Endothelial cell of umbilical vein (primary cell): ENCODE results near the gene DST. TPM values are rescaled to one million over a fixed set of nuclear protein-coding genes. Genes with fewer than 3 reads are reported as not detected.
A peak's percentile ranks its signal among the peaks of the same experiment; 100 is the strongest.

Experiments used
- BruUV-seq: library from RNA; stranded (reverse); fragments of 400-500 nt; replicated peaks from 2 replicates; lab custom pipeline; 2021; lab: Mats Ljungman, UMichigan
- CTCF ChIA-PET: fragments of 300-600, 350-600 bp; sonication (Branson Sonifier 250); formaldehyde crosslinking; loops from one replicate; lab custom pipeline; 2021; ENCODE audit warnings: antibody characterized with exemption, inconsistent platforms; lab: Charles Lee
- POLR2A ChIA-PET: fragments of 300-600, 350-600 bp; sonication (Branson Sonifier 250); formaldehyde crosslinking; loops from one replicate; lab custom pipeline; 2021; ENCODE audit warnings: antibody characterized with exemption, inconsistent platforms; lab: Charles Lee
- DNase-seq: peaks from one replicate; pipeline ENCODE4 v3.0.0-alpha.2; 2011; ENCODE audit warnings: low read depth, low spot score
- FAIRE-seq: peaks from 2 replicates; lab custom pipeline; 2011; peaks lifted over from hg19 to GRCh38; lab: Jason Lieb, UNC
- H2AFZ ChIP-seq: 2 replicates; pipeline ENCODE4 v1.6.0; 2012; ENCODE audit warnings: low read depth, low read length, control low read depth, inconsistent platforms
- H3K27ac ChIP-seq: 2 replicates; pipeline ENCODE4 v1.5.1; 2011; ENCODE audit warnings: low read depth, mild to moderate bottlenecking, control low read depth, low read length, moderate library complexity; ENCODE audit not compliant: insufficient read depth
- H3K27me3 ChIP-seq, 2 experiments: 2 replicates each; pipeline versions ENCODE4 v1.6.0 to v1.6.1; 2011; ENCODE audit warnings: low read length in 2 of 2, mixed read lengths in 1 of 2; ENCODE audit not compliant: control insufficient read depth in 2 of 2, insufficient read depth in 2 of 2
- H3K36me3 ChIP-seq, 2 experiments: 2 replicates in 1 of 2; 3 replicates in 1 of 2; pipeline ENCODE4 v1.5.1; 2011; ENCODE audit warnings: low read length in 2 of 2, mild to moderate bottlenecking in 1 of 2, moderate library complexity in 1 of 2; ENCODE audit not compliant: control insufficient read depth in 2 of 2, insufficient read depth in 2 of 2; ENCODE audit errors: extremely low read depth in 1 of 2
- H3K4me1 ChIP-seq: 3 replicates; pipeline ENCODE4 v1.5.1; 2011; ENCODE audit warnings: mild to moderate bottlenecking, low read length; ENCODE audit not compliant: control insufficient read depth, insufficient read depth; ENCODE audit errors: extremely low read depth
- H3K4me2 ChIP-seq: 2 replicates; pipeline ENCODE4 v1.6.1; 2011; ENCODE audit warnings: low read length, control low read depth, mixed read lengths; ENCODE audit not compliant: insufficient read depth
- H3K4me3 ChIP-seq, 3 experiments: fragments of 200-600 bp in 1 of 3; sonication (generic), shearing (Covaris generic) in 1 of 3; replicated peaks in 1 of 3; 2 replicates each; pipeline ENCODE4 v1.5.1; 2011 to 2016; ENCODE audit warnings: control low read depth in 3 of 3, low read length in 3 of 3, mild to moderate bottlenecking in 2 of 3, inconsistent platforms in 1 of 3, low read depth in 1 of 3, moderate library complexity in 1 of 3; ENCODE audit not compliant: insufficient read depth in 1 of 3
- H3K79me2 ChIP-seq: 2 replicates; pipeline ENCODE4 v1.6.0; 2012; ENCODE audit warnings: low read length, inconsistent platforms; ENCODE audit not compliant: control insufficient read depth, insufficient read depth
- H3K9ac ChIP-seq: replicated peaks from 2 replicates; pipeline ENCODE3; 2011; ENCODE audit warnings: low read length, control low read depth; ENCODE audit not compliant: insufficient read depth; ENCODE audit errors: extremely low read depth
- H3K9me1 ChIP-seq: replicated peaks from 3 replicates; pipeline ENCODE4 v1.6.0; 2011; ENCODE audit warnings: mild to moderate bottlenecking, low read length; ENCODE audit not compliant: control insufficient read depth, insufficient read depth; ENCODE audit errors: extremely low read depth
- H3K9me3 ChIP-seq: replicated peaks from 2 replicates; pipeline ENCODE4 v1.5.1; 2012; ENCODE audit warnings: low read length, inconsistent platforms; ENCODE audit not compliant: control insufficient read depth, insufficient read depth
- H4K20me1 ChIP-seq: replicated peaks from 2 replicates; pipeline ENCODE3; 2011; ENCODE audit warnings: mild to moderate bottlenecking, low read length; ENCODE audit not compliant: control insufficient read depth, insufficient read depth; ENCODE audit errors: extremely low read depth
- EZH2 ChIP-seq: IDR thresholded peaks from 2 replicates; pipeline ENCODE4 v1.6.1; 2012; ENCODE audit warnings: borderline replicate concordance, low read depth, mild to moderate bottlenecking, moderate library complexity, low read length, inconsistent platforms; ENCODE audit not compliant: severe bottlenecking
- FOS ChIP-seq: IDR thresholded peaks from 2 replicates; pipeline ENCODE4 v1.6.1; 2011; ENCODE audit warnings: mild to moderate bottlenecking, low read length, moderate library complexity, borderline replicate concordance; ENCODE audit not compliant: insufficient read depth
- GATA2 ChIP-seq: IDR thresholded peaks from 2 replicates; pipeline ENCODE4 v1.7.0; 2011; ENCODE audit warnings: low read depth, mild to moderate bottlenecking, moderate library complexity, mixed read lengths, low read length; ENCODE audit not compliant: insufficient read length, insufficient read depth
- JUN ChIP-seq: IDR thresholded peaks from 2 replicates; pipeline ENCODE4 v1.6.1; 2011; ENCODE audit warnings: borderline replicate concordance, low read depth; ENCODE audit not compliant: insufficient read length, insufficient read depth
- MAX ChIP-seq: IDR thresholded peaks from 2 replicates; pipeline ENCODE4 v1.6.1; 2011; ENCODE audit not compliant: insufficient read depth, insufficient read length
- POLR2A ChIP-seq: IDR thresholded peaks from 2 replicates; pipeline ENCODE4 v1.6.1; 2012; ENCODE audit warnings: low read depth, mild to moderate bottlenecking, control low read depth, low read length
- POLR2AphosphoS5 ChIP-seq: IDR thresholded peaks from 2 replicates; pipeline ENCODE4 v1.6.1; 2012; ENCODE audit warnings: low read depth, mild to moderate bottlenecking, control low read depth, low read length, moderate library complexity; ENCODE audit not compliant: insufficient read depth
- dilution Hi-C: fragments of 300-500 bp; cut with MboI; formaldehyde crosslinking; loops from one replicate; pipeline ENCODE4 v1.15.0; 2019; ENCODE audit warnings: low sequenced_read_pairs; ENCODE audit not compliant: extremely low pct_ligation_motif_present
- intact Hi-C: fragments of 100-400 bp; cut with micrococcal nuclease; formaldehyde crosslinking; loops from one replicate; pipeline ENCODE4 v1.10.0; 2022
- polyA plus RNA-seq, 4 experiments: library from polyadenylated mRNA; depleted of rRNA in 3 of 4; stranded (reverse) in 3 of 4; unstranded in 1 of 4; fragments of >200 nt; gene quantifications; 2 replicates each; pipeline versions ENCODE4 v1.2.1 to v1.2.3, GENCODE V29; 2011 to 2012; ENCODE audit warnings: missing spikeins in 1 of 4
- total RNA-seq: library from RNA; stranded (reverse); gene quantifications from 2 replicates; pipeline ENCODE4 v1.2.3, GENCODE V29; 2021

The DST gene
- total and polyA plus RNA-seq, 2 donors (not counting 3 experiments of a cell fraction or from before 2014, with no cell fraction given), result 62.3 to 253 TPM

- Histone ChIP-seq H3K27ac (peak overlapping the region; percentile 89), H3K4me1 (peaks cover 26% of the 10 kb centered on the region), H3K4me3 (no peak overlapping the region), H3K36me3 (peaks cover 6 to 7% of the 10 kb centered on the region in 2 experiments), H3K27me3 (no peaks in the 10 kb centered on the region), H3K79me2 (no peaks in the 10 kb centered on the region), H4K20me1 (no peaks in the 10 kb centered on the region), H3K9ac (peak overlapping the region; percentile 46), H3K9me3 (no peaks in the 10 kb centered on the region), H2AFZ (no peak overlapping the region), H3K9me1 (no peaks in the 10 kb centered on the region), H3K4me2 (peak overlapping the region; percentile 19)
- TF ChIP-seq EZH2 (no peak), GATA2 (peak; percentile 59), POLR2A (no peak), POLR2AphosphoS5 (peak; percentile 28), MAX (no peak), FOS (peak; percentile 16), JUN (peak; percentile 49)
- intact Hi-C loops, result loop anchor here (1.0 to 2.0 kb wide), 2 partner anchors 51 to 121 kb away; no protein-coding TSS in a partner anchor
- BruUV-seq, result no TSS peak
- DNase-seq, result peak; percentile 88
- dilution Hi-C loops, result no loop called here
- CTCF ChIA-PET, result interaction anchor here (0.8 to 2.8 kb wide), 11 partner anchors 12 to 133 kb away, joined by 3 to 20 read pairs (median 5); no protein-coding TSS in a partner anchor
- POLR2A ChIA-PET, result interaction anchor here (1.6 kb wide), 1 partner anchor 51 kb away, joined by 4 read pairs; no protein-coding TSS in a partner anchor
- FAIRE-seq, result peak; percentile 83
Observed at GRCh38 chr6:56491606-56492328, 150.9 kb downstream of the DST start.
